Kidney (tissue), 14 donors: Measurements from ENCODE around the gene NISCH. TPM values are rescaled to one million over a fixed set of nuclear protein-coding genes. Genes with fewer than 3 reads are reported as not detected.
A peak's percentile ranks its signal among the peaks of the same experiment; 100 is the strongest.

Experiments
- DNase-seq, 5 donors: peaks; one replicate each; pipeline ENCODE4 v3.0.0-alpha.2; 2013 to 2020
- FAIRE-seq: peaks from 2 replicates; lab custom pipeline; 2012; peaks lifted over from hg19 to GRCh38; lab: Jason Lieb, UNC
- H3K27ac ChIP-seq, 2 donors: one replicate each; pipeline ENCODE4 v1.7.0; 2013; ENCODE audit warnings: low read depth in 2 of 2, low read length in 2 of 2, inconsistent platforms in 1 of 2
- H3K27me3 ChIP-seq: one replicate; pipeline ENCODE4 v1.7.1; 2013; ENCODE audit warnings: low read length, inconsistent platforms; ENCODE audit not compliant: control insufficient read depth, insufficient read depth
- H3K36me3 ChIP-seq, 3 donors: one replicate each; pipeline versions ENCODE4 v1.7.0 to v1.7.1; 2013; ENCODE audit warnings: low read length in 3 of 3, control low read depth in 1 of 3, inconsistent platforms in 1 of 3; ENCODE audit not compliant: insufficient read depth in 3 of 3, control insufficient read depth in 2 of 3
- H3K4me1 ChIP-seq, 3 donors: one replicate each; pipeline versions ENCODE4 v1.7.0 to v1.7.1; 2013; ENCODE audit warnings: low read length in 3 of 3, inconsistent platforms in 1 of 3, low read depth in 1 of 3; ENCODE audit not compliant: control insufficient read depth in 2 of 3, insufficient read depth in 2 of 3
- H3K4me3 ChIP-seq, 3 donors: one replicate each; pipeline versions ENCODE4 v1.7.0 to v1.8.1; 2013; ENCODE audit warnings: low read length in 3 of 3, control low read depth in 1 of 3, inconsistent platforms in 1 of 3
- H3K9ac ChIP-seq, 3 donors: one replicate each; pipeline versions ENCODE4 v1.7.0 to v1.7.1; 2013; ENCODE audit warnings: low read length in 3 of 3, control low read depth in 1 of 3, inconsistent platforms in 1 of 3
- H3K9me3 ChIP-seq, 3 donors: one replicate each; pipeline versions ENCODE4 v1.7.0 to v1.7.1; 2013; ENCODE audit warnings: low read length in 3 of 3, control low read depth in 1 of 3, inconsistent platforms in 1 of 3; ENCODE audit not compliant: control insufficient read depth in 2 of 3, insufficient read depth in 1 of 3
- CTCF ChIP-seq: IDR thresholded peaks from 3 replicates; pipeline ENCODE4 v1.5.1; 2012; ENCODE audit warnings: mild to moderate bottlenecking, moderate library complexity, borderline replicate concordance; ENCODE audit not compliant: insufficient read depth; ENCODE audit errors: extremely low read depth
- intact Hi-C: fragments of 100-400 bp; cut with DNase I; formaldehyde crosslinking; loops from one replicate; pipeline ENCODE4 v1.11.1; 2022
- polyA plus RNA-seq: library from polyadenylated mRNA; stranded (reverse); fragments of 350-450 nt; fragmentation: Illumina TruSeq; extraction: RNeasy Lipid Tissue Mini Kit (QIAGEN cat#74804); gene quantifications from one replicate; pipeline ENCODE4 v1.2.3, GENCODE V29; 2014; ENCODE audit warnings: low read depth, low replicate concordance; ENCODE audit not compliant: insufficient read depth
- total RNA-seq: library from RNA; stranded (reverse); fragmentation: NEBNext Ultra II Directional; extraction: Animal tissue kit (Norgen Biotek cat#: 25700); gene quantifications from one replicate; pipeline ENCODE4 v1.2.1, GENCODE V29; 2021
- donor health status: control.
- donor health status: control.
- donor health status: control.
- donor health status: control.
- donor health status: control.
- donor health status: DM: yes; HTN: yes; CAD: no.
- donor health status: Normal renal cell carcinoma (clear cell type).

NISCH gene
- total and polyA plus RNA-seq, 2 donors from 2014 or later, result 36.1 to 98.7 TPM

- TF ChIP-seq CTCF, result no peak
- H3K9me3 ChIP-seq, result no peaks in the 10 kb centered on the region
- peaks cover 0 to 63% (median 38%) of the 10 kb centered on the region in 3 donors for H3K36me3 ChIP-seq
- no peak overlapping the region for H3K4me3 ChIP-seq
- DNase-seq (peak in 1 of 5 donors; percentile 63), FAIRE-seq (no peak)
- no peak overlapping the region for H3K9ac ChIP-seq
- no peak overlapping the region for H3K27ac ChIP-seq
- intact Hi-C loops, result no loop called here
- no peaks in the 10 kb centered on the region for H3K27me3 ChIP-seq
- peaks cover 6 to 20% (median 14%) of the 10 kb centered on the region in 3 donors for H3K4me1 ChIP-seq
Observed at GRCh38 chr3:52406791-52407510, 48.5 kb upstream of the NISCH start.

- Histone ChIP-seq H3K9ac (no peak overlapping the region), H3K9me3 (no peaks in the 10 kb centered on the region), H3K4me1 (peaks cover 6 to 27% (median 14%) of the 10 kb centered on the region in 3 donors), H3K36me3 (peaks cover 0 to 59% (median 33%) of the 10 kb centered on the region in 3 donors), H3K4me3 (no peak overlapping the region), H3K27ac (no peak overlapping the region), H3K27me3 (no peaks in the 10 kb centered on the region)
- DNase-seq (peak in 1 of 5 donors; percentile 61), FAIRE-seq (no peak)
- intact Hi-C loops, result no loop called here
- TF ChIP-seq CTCF, result no peak
Observed at GRCh38 chr3:52407779-52408178, 47.6 kb upstream of the NISCH start.

- H3K9ac ChIP-seq, result peak overlapping the region in 2 of 3 donors; percentile 25 to 95
- no peaks in the 10 kb centered on the region for H3K9me3 ChIP-seq
- H3K27ac ChIP-seq, result no peak overlapping the region
- peak in 1 of 5 donors; percentile 15 for DNase-seq
- intact Hi-C loops, result no loop called here
- peaks cover 0 to 52% (median 31%) of the 10 kb centered on the region in 3 donors for H3K36me3 ChIP-seq
- no peak for TF ChIP-seq CTCF
- H3K4me3 ChIP-seq, result peak overlapping the region in 2 of 3 donors; percentile 81 to 90
- H3K27me3 ChIP-seq, result no peaks in the 10 kb centered on the region
- no peak for FAIRE-seq
- peaks cover 6 to 30% (median 14%) of the 10 kb centered on the region in 3 donors for H3K4me1 ChIP-seq
Observed at GRCh38 chr3:52408466-52408865, 46.9 kb upstream of the NISCH start.
